AG10803 (cell line): ENCODE data around the gene PMVK.
A peak's percentile ranks its signal among the peaks of the same experiment; 100 is the strongest.

Experiments used
- DNase-seq: peaks from one replicate; pipeline ENCODE4 v3.0.0; 2010; ENCODE audit warnings: low read depth
- H3K4me3 ChIP-seq: 2 replicates; pipeline ENCODE4 v1.5.1; 2011; ENCODE audit warnings: mild to moderate bottlenecking, low read length, control low read depth
- CTCF ChIP-seq: conservative IDR thresholded peaks from 2 replicates; pipeline ENCODE4 v1.5.1; 2011; ENCODE audit warnings: mild to moderate bottlenecking, low read length, control low read depth, inconsistent platforms

Gene PMVK

DNA sequence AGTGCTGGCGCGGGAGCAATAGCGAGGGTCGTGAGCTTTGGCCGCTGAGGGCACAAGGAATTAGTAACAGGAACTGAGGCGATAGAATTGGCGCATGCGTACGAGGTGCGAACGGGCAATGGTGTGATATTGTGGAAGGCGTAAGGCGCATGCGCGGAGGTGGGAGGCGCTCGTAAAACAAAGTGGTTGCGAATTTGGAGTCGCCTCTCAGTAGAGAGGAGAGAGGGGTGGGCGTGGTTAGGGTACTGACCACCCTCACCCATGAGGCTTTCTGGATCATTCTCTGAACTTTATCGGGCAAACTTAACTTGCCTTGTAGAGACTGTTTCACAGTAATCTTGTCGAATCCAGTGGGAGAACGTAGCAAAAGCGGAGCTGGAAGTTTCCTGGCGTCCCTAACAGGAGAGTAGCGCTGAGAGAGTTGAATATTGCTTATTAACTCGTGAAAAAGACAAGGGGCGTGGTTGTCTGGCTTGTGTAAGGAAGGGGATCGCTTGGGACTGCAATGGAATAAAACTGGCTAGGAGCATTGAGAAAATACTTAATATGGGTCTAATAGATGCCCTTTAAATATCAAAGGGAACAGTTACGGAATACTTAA, 38.4 kb upstream of the PMVK start:
- peak overlapping the region; percentile 77 for H3K4me3 ChIP-seq
- peak; percentile 91 for DNase-seq
- TF ChIP-seq CTCF, result no peak

DNA sequence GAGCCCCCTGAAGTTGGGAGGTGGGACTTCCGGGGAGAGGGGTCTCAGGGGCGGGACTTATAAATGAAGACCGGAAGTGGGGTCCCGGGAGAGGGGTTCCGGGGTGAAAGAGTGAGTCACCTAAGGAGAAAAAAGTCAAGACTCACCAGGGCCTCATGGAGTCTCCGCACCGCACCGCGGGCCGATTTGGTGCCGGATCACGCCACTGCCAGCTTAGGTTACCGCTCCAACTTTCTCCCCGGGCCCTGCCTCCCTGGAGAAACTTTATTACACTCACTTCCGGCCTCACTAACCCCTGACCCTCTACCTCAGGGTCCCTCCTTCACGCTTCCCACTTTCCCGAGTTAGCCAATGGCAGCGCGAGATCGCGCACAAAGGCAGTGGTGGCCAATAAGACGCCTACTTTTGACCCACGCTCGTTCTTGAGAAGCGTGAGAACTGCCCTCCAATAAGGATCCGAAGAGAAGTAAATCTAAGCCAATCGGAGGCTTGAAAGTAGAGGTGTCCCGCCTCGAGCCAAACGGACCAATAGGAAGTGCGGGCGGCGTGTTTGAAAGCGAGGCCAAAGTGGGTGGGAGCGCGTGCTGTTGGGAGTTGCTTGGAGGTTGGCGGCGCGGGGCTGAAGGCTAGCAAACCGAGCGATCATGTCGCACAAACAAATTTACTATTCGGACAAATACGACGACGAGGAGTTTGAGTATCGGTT, 37.7 kb upstream of the PMVK start, which contains the start of gene CKS1B:
TSS of gene CKS1B (plus strand) at position 580 of the 706 bp plus-strand sequence. CDS start at position 645, 65 bp downstream.
- peak; percentile 100 for DNase-seq
- H3K4me3 ChIP-seq, result peak within 1 kb of the TSS; percentile 83
- no peak for TF ChIP-seq CTCF

DNA sequence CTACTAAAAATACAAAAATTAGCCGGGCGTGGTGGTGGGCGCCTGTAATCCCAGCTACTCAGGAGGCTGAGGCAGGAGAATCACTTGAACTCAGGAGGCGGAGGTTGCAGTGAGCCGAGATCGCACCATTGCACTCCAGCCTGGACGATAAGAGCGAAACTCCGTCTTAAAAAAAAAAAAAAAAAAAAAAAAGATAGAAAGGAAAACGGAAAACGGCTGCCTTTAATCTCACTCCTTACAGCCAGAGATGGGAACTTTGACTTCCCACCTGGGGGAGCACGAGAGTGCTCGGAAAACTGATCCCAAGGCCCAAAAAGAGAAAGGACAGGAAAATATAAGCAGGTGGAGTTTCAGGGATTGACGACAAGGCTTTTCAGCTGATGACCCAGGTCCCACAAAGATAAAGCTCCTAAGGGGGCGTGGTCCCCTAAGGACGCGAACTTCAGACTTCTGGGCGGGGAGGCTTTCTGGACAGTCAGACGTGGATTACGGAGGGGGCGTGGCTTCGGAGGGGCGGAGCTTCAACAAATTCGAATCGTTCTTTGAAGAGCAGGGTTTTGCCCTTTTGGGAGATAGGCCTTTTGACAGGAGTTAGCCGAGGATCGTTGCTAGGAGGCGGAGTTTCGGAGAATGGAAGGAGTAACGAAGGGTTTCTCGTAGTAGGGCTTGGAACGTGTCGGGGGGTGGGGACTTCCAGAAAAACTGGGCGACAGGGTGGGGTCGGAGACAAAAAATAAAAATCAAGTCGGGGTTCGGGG, 37.0 kb upstream of the PMVK start:
- peak; percentile 39 for TF ChIP-seq CTCF
- peak overlapping the region; percentile 83 for H3K4me3 ChIP-seq
- peak; percentile 98 for DNase-seq

DNA sequence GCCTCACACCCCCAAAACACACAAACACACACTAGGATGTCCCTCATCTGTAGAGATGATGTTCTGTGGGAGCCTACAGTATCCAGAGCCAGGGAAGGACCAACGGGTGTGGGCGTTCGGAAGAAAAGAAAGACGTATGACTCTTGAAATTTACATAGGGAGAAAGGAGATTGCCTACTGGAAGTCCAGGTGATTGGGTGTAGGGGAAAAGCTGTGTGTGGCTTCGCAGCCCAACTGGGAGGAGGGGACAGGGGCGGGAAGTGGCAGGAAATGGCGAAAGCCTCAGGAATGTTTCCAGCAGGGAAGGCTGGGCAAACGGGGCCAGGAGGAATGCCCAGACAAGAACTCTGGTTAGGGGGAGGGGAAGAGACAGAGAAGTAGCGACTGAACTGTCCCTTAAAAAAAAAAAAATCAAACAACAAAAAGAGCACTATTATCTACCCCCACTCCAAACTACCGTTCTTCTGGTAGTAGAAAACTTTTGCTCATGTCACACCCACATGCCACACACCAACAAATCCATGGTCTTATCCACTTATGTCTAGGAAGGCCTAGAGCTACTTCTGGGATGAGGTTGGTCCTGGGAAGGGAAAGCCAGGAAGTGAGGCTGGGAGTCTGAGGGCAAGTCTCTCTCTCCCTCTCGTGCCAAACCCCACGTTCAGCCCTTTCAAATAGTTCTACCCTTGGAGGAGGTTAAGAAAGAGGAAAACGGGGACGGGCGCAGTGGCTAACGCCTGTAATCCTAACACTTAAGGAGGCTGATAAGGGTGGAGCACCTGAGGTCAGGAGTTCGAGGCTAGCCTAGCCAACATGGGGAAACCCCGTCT, 36.2 kb upstream of the PMVK start:
- peak overlapping the region; percentile 83 for H3K4me3 ChIP-seq
- no peak for TF ChIP-seq CTCF
- peak; percentile 98 for DNase-seq

- DNase-seq, result no peak
- no peak for TF ChIP-seq CTCF
- H3K4me3 ChIP-seq, result peak overlapping the region; percentile 83
These were observed 35.6 kb upstream of the PMVK start for GRCh38 chr1:154972213-154972516.

DNA sequence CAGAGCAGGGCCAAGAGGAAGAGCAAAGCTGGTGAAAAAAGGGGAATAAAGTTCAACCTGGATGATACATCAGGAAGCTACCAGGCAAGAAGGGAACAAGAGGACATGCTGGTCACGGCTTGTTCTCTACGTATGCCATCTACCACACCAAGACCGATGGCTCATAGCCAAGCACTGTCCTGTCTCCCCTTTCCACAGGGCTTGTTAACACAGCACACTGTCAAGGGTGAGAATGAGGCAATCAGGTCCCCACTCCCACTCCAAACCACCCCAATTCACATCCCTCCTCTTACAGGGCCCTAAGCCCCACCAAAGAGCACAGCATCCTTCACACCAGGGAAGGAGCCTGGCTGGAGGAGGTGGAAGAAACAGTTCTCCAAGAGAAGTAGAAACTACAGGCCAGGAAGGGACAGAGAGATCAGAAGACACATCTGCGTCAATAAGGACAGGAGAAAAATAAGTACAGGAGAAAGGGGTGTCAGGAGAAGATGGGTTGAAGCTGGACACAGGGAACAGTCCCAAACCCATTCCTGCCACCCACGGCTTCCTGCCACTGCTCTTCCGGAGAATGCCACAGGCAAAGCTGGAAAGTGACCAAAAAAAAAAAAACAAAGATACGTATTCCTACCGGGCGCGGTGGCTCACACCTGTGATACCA, 35.0 kb upstream of the PMVK start:
- peak overlapping the region; percentile 81 for H3K4me3 ChIP-seq
- TF ChIP-seq CTCF, result no peak
- no peak for DNase-seq
